ENCODE measurements around the gene YRDC. TPM values are rescaled to one million over a fixed set of nuclear protein-coding genes. Genes with fewer than 3 reads are reported as not detected.

Gene YRDC
- total and polyA plus RNA-seq, 9 of the 15 experiments (the other 6 are each of a cell fraction or from before 2014, with no cell fraction given): 11.1 to 58.5 (median 49.8) TPM

GRCh38 chr1:37807555-37808368 is at the start of gene YRDC, which contains the start of gene C1orf122 (continued):
- TF ChIP-seq FOXP4 (CRISPR knock-in tag; IDR thresholded peaks at IDR 0.05; ENCODE audit: borderline replicate concordance): no peak
- peak; percentile 92 for TF ChIP-seq SIN3B (IDR thresholded peaks at IDR 0.05; ENCODE audit: low read depth)
- TF ChIP-seq KDM1A (IDR thresholded peaks at IDR 0.05): no peak
- peak; percentile 67 for TF ChIP-seq C11orf30 (IDR thresholded peaks at IDR 0.05; ENCODE audit: low read depth)
- TF ChIP-seq DIDO1 (tag; IDR thresholded peaks at IDR 0.05; ENCODE audit: low read depth): no peak
- no peak for TF ChIP-seq UBTF (IDR thresholded peaks at IDR 0.05; ENCODE audit: borderline replicate concordance in 1 of 2, low read depth in 2 of 2, low read length in 2 of 2)
- TF ChIP-seq CSDE1 (IDR thresholded peaks at IDR 0.05): no peak
- peak; percentile 63 for TF ChIP-seq SUPT5H (IDR thresholded peaks at IDR 0.05)
- TF ChIP-seq E2F6 (IDR thresholded peaks at IDR 0.05; ENCODE audit: borderline replicate concordance in 1 of 2, extremely low read depth in 1 of 2, insufficient read depth in 1 of 2, insufficient read length in 1 of 2, low read depth in 1 of 2, low read length in 1 of 2, poor library complexity in 1 of 2, severe bottlenecking in 1 of 2): peak in 1 of 2 experiments; percentile 45
- peak; percentile 83 for TF ChIP-seq KDM5B (IDR thresholded peaks at IDR 0.05; ENCODE audit: insufficient replicate concordance, low read depth, low read length)
- no peak for TF ChIP-seq TCF3 (CRISPR knock-in tag; IDR thresholded peaks at IDR 0.05)
- TF ChIP-seq ERF (CRISPR knock-in tag; IDR thresholded peaks at IDR 0.05): 0 out of 2 replicates have a peak, but pooled peaks have one; percentile 44
- TF ChIP-seq FUS (optimal IDR thresholded peaks at IDR 0.05; ENCODE audit: low read depth, low read length): peak; percentile 36
- TF ChIP-seq ILF3 (IDR thresholded peaks at IDR 0.05; ENCODE audit: borderline replicate concordance): no peak
- TF ChIP-seq PBX2 (CRISPR knock-in tag; IDR thresholded peaks at IDR 0.05; ENCODE audit: low read depth): no peak
- no peak for TF ChIP-seq PBX2 (tag; conservative IDR thresholded peaks at IDR 0.05; ENCODE audit: low read depth)
